GM21723 (cell line): ENCODE measurements around the gene STRN3.
A peak's percentile ranks its signal among the peaks of the same experiment; 100 is the strongest.
"Not testable (repeated sequence)": the region's sequence is repeated elsewhere in the genome, so short reads cannot be mapped to it uniquely, and the experiment has no call there.

Experiments used
- ATAC-seq: cut with Tn5 transposase; IDR thresholded peaks from one replicate; pipeline ENCODE4 v1.9.1; 2021; ENCODE audit warnings: mild to moderate bottlenecking, moderate library complexity; ENCODE audit not compliant: unreplicated experiment

The STRN3 gene

GRCh38 chr14:31004007-31004406, 22.2 kb downstream of the STRN3 start:
- ATAC-seq: not testable (repeated sequence)

GRCh38 chr14:31003284-31003683, 22.9 kb downstream of the STRN3 start:
- no peak for ATAC-seq

GRCh38 chr14:31001339-31001658, 24.9 kb downstream of the STRN3 start:
- no peak for ATAC-seq

GRCh38 chr14:31000629-31001338, 25.4 kb downstream of the STRN3 start:
- ATAC-seq: no peak

- ATAC-seq: no peak
Observed at GRCh38 chr14:30999038-30999773, 27.0 kb downstream of the STRN3 start.

GRCh38 chr14:30998100-30998706, 28.0 kb downstream of the STRN3 start:
- no peak for ATAC-seq

GRCh38 chr14:30996892-30997659, 29.1 kb downstream of the STRN3 start:
- no peak for ATAC-seq

GRCh38 chr14:30995689-30996088, 30.5 kb downstream of the STRN3 start:
- ATAC-seq: no peak

- ATAC-seq: no peak
Observed at GRCh38 chr14:30994681-30995620, 31.2 kb downstream of the STRN3 start.

- ATAC-seq: no peak
Observed at GRCh38 chr14:30993071-30993470, 33.1 kb downstream of the STRN3 start.

GRCh38 chr14:30991408-30991807, 34.8 kb downstream of the STRN3 start:
- no peak for ATAC-seq

- ATAC-seq: no peak
Observed at GRCh38 chr14:30990770-30991169, 35.4 kb downstream of the STRN3 start.

- no peak for ATAC-seq
Observed at GRCh38 chr14:30988509-30988908, 37.7 kb downstream of the STRN3 start.

- no peak for ATAC-seq
Observed at GRCh38 chr14:30985796-30986195, 40.4 kb downstream of the STRN3 start.

GRCh38 chr14:30983858-30984257, 42.3 kb downstream of the STRN3 start:
- ATAC-seq: no peak

GRCh38 chr14:30982533-30982932, 43.6 kb downstream of the STRN3 start:
- ATAC-seq: no peak

GRCh38 chr14:30980980-30981379, 45.2 kb downstream of the STRN3 start:
- no peak for ATAC-seq

GRCh38 chr14:30980106-30980704, 46.0 kb downstream of the STRN3 start:
- peak; percentile 54 for ATAC-seq

- no peak for ATAC-seq
Observed at GRCh38 chr14:30977752-30978151, 48.4 kb downstream of the STRN3 start.

GRCh38 chr14:30974628-30975027, 51.6 kb downstream of the STRN3 start:
- ATAC-seq: no peak
